ENCODE data around the gene LRIG1.

LRIG1 gene

GRCh38 chr3:66439666-66440344, 61.0 kb downstream of the LRIG1 start:
- ATAC-seq (ENCODE audit: insufficient read depth, low read depth) = no peak

GRCh38 chr3:66438046-66438445, 62.8 kb downstream of the LRIG1 start:
- Histone ChIP-seq H3K4me1 (ENCODE audit: insufficient read depth, low read length) (peaks cover 48% of the 10 kb centered on the region), H3K4me3 (ENCODE audit: low read depth in 1 of 2, low read length in 2 of 2) (no peak overlapping the region), H2AFZ (ENCODE audit: low read depth, low read length) (no peak overlapping the region), H3K9ac (ENCODE audit: low read depth, low read length) (no peak overlapping the region), H3K79me2 (ENCODE audit: insufficient read depth, low read length) (no peaks in the 10 kb centered on the region; the same call in 1 of the 2 replicates), H3K27me3 (ENCODE audit: insufficient read depth, low read length, poor library complexity) (no peaks in the 10 kb centered on the region), H3K27ac (ENCODE audit: low read length) (no peak overlapping the region), H4K20me1 (ENCODE audit: insufficient read depth, low read length) (no peaks in the 10 kb centered on the region), H3K36me3 (ENCODE audit: insufficient read depth, low read length) (no peaks in the 10 kb centered on the region), H3K9me3 (ENCODE audit: insufficient read depth, low read length, severe bottlenecking) (no peaks in the 10 kb centered on the region), H3K4me2 (ENCODE audit: insufficient read depth, low read length) (no peak overlapping the region)
- no peak for ATAC-seq (ENCODE audit: insufficient read depth, low read depth)
- no peak for TF ChIP-seq CTCF (IDR thresholded peaks at IDR 0.05; ENCODE audit: borderline replicate concordance, extremely low read depth, low read length, poor library complexity, severe bottlenecking)
- no peak for TF ChIP-seq EZH2 (IDR thresholded peaks at IDR 0.05; ENCODE audit: borderline replicate concordance, low read depth, low read length, severe bottlenecking)
- DNase-seq = no peak

More at GRCh38 chr3:66439666-66440344, 61.0 kb downstream of the LRIG1 start:
- Histone ChIP-seq H3K4me2 (ENCODE audit: insufficient read depth, low read length) (no peak overlapping the region), H3K79me2 (ENCODE audit: insufficient read depth, low read length) (no peaks in the 10 kb centered on the region; the same call in 1 of the 2 replicates), H3K9me3 (ENCODE audit: insufficient read depth, low read length, severe bottlenecking) (no peaks in the 10 kb centered on the region), H3K4me3 (ENCODE audit: low read depth in 1 of 2, low read length in 2 of 2) (no peak overlapping the region), H3K27ac (ENCODE audit: low read length) (no peak overlapping the region; the same call in 1 of the 2 replicates), H3K9ac (ENCODE audit: low read depth, low read length) (no peak overlapping the region), H3K36me3 (ENCODE audit: insufficient read depth, low read length) (no peaks in the 10 kb centered on the region), H4K20me1 (ENCODE audit: insufficient read depth, low read length) (no peaks in the 10 kb centered on the region), H2AFZ (ENCODE audit: low read depth, low read length) (no peak overlapping the region), H3K4me1 (ENCODE audit: insufficient read depth, low read length) (peaks cover 36% of the 10 kb centered on the region), H3K27me3 (ENCODE audit: insufficient read depth, low read length, poor library complexity) (no peaks in the 10 kb centered on the region)
- TF ChIP-seq EZH2 (IDR thresholded peaks at IDR 0.05; ENCODE audit: borderline replicate concordance, low read depth, low read length, severe bottlenecking) = no peak
- no peak for TF ChIP-seq CTCF (IDR thresholded peaks at IDR 0.05; ENCODE audit: borderline replicate concordance, extremely low read depth, low read length, poor library complexity, severe bottlenecking)
- no peak for DNase-seq

GRCh38 chr3:66437341-66437929, 63.4 kb downstream of the LRIG1 start:
- no peaks in the 10 kb centered on the region for H4K20me1 ChIP-seq (ENCODE audit: insufficient read depth, low read length)
- ATAC-seq (ENCODE audit: insufficient read depth, low read depth) = no peak

More at GRCh38 chr3:66437341-66437929, 63.4 kb downstream of the LRIG1 start:
- no peak overlapping the region for H3K9ac ChIP-seq (ENCODE audit: low read depth, low read length)
- no peaks in the 10 kb centered on the region; the same call in 1 of the 2 replicates for H3K79me2 ChIP-seq (ENCODE audit: insufficient read depth, low read length)
- no peak for TF ChIP-seq CTCF (IDR thresholded peaks at IDR 0.05; ENCODE audit: borderline replicate concordance, extremely low read depth, low read length, poor library complexity, severe bottlenecking)
- TF ChIP-seq EZH2 (IDR thresholded peaks at IDR 0.05; ENCODE audit: borderline replicate concordance, low read depth, low read length, severe bottlenecking) = no peak
- no peaks in the 10 kb centered on the region for H3K27me3 ChIP-seq (ENCODE audit: insufficient read depth, low read length, poor library complexity)
- no peak overlapping the region for H3K4me3 ChIP-seq (ENCODE audit: low read depth in 1 of 2, low read length in 2 of 2)
- no peaks in the 10 kb centered on the region for H3K9me3 ChIP-seq (ENCODE audit: insufficient read depth, low read length, severe bottlenecking)
- no peak overlapping the region for H2AFZ ChIP-seq (ENCODE audit: low read depth, low read length)
- no peaks in the 10 kb centered on the region for H3K36me3 ChIP-seq (ENCODE audit: insufficient read depth, low read length)
- H3K27ac ChIP-seq (ENCODE audit: low read length) = no peak overlapping the region
- no peak for DNase-seq
- H3K4me2 ChIP-seq (ENCODE audit: insufficient read depth, low read length) = no peak overlapping the region
- H3K4me1 ChIP-seq (ENCODE audit: insufficient read depth, low read length) = peaks cover 48% of the 10 kb centered on the region
